Midbrain (tissue), 1 donor: Measurements from ENCODE around the gene RSPH3.
"Not testable (repeated sequence)": the region's sequence is repeated elsewhere in the genome, so short reads cannot be mapped to it uniquely, and the experiment has no call there.

Experiments
- DNase-seq: peaks from one replicate; lab custom pipeline; 2025; lab: John Stamatoyannopoulos, UW

RSPH3 gene

DNA sequence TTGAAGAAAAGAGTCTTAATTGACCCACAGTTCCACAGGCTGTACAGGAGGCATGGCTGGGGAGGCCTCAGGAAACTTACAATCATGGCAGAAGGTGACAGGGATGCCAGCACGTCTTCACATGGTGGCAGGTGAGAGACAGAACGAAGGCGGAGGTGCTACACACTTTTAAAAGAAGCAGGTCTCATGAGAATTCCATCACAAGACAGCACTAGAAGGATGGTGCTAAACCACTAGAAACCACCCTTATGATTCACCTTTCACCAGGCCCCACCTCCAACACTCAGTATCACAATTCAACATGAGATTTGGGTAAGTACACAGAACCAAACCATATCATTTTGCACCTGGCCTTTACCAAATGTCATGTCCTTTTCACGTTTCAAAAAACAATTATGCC, 23.9 kb upstream of the RSPH3 start:
- DNase-seq, result no peak

DNA sequence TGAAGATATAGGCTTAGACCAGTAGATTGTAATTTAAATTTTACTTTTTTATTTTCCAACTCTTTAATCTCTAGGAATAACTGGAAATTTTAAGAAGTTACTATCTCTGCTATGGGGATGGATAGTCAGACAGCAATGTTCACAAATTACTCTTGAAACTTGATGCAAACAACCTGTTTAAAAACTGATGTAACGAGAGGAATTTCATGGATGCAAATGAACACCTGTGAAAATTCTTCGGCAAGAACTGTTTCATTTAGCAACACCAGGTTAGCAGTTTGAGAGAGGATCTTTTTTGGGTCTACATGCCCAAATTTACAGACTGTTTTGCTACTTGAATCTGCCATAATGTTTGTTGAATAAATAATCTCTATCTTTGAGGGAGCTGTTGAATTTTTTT, 20.0 kb upstream of the RSPH3 start:
- no peak for DNase-seq

GRCh38 chr6:159017757-159018559, 18.0 kb upstream of the RSPH3 start:
- DNase-seq, result no peak

DNA sequence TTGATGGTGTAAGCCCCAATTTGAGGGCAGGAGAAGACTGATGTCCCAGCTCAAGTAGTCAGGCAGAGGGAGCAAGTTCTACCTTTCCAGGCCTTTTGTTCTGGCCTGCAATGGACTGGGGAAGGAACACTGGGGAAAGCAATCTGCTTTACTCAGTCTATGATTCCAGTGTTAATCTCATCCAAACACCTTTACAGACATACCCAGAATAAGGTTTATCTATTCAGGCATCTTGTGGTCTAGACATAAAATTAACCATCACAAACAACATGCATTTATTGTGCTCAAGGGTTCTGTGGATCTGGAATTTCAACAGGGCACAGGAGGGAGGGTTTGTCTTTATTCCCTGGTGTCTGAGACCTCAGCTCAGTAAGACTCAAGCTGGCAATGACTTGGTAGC, 14.4 kb upstream of the RSPH3 start:
- DNase-seq, result no peak

GRCh38 chr6:159013229-159013628, 13.2 kb upstream of the RSPH3 start:
- DNase-seq, result no peak

DNA sequence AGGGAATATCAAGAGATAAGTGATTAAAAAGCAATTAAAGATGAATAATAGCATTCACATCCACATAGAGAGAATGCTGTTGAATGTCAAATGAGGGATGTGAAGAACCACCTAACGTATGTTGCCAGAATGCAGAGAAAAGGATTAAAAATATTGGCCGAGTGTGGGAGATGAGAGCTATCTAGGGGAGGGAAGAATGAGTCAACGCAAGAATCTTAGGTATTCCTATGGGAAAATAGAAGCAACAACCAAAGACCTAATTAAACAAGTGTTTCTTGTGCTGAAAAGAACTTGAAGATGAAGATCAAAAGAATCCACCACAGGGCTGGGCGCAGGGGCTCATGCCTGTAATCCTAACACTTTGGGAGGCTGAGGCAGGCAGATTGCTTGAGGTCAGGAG, 12.2 kb upstream of the RSPH3 start:
- no peak for DNase-seq

DNA sequence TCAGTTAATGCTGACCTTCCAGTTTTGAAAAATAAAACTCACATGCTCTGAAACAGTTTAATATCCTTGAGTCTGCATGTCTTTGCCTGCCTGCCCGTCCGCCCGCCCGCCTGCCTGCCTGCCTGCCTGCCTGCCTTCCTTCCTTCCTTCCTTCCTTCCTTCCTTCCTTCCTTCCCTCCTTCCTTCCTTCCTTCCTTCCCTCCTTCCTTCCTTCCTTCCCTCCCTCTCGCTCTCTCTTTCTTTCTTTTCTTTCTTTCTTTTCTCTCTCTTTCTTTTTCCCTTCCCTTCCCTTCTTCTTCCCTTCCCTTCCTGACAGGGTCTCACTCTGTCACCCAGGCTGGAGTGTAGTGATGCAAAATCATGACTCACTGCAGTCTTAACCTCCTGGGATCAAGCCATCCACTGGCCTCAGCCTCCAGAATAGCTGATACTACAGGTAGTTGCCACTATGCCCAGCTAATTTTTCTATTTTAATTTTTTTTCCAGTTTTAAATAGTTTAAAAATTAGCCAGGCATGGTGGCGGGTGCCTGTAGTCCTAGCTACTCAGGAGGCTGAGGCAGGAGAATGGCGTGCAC, 10.1 kb upstream of the RSPH3 start:
- DNase-seq, result not testable (repeated sequence)

GRCh38 chr6:159008656-159009288, 8.8 kb upstream of the RSPH3 start:
- DNase-seq, result no peak

GRCh38 chr6:159007510-159007909, 7.5 kb upstream of the RSPH3 start:
- DNase-seq, result no peak

- DNase-seq, result no peak
Observed at GRCh38 chr6:159005436-159005835, 5.4 kb upstream of the RSPH3 start.

GRCh38 chr6:159004592-159004991, 4.6 kb upstream of the RSPH3 start:
- DNase-seq, result no peak

DNA sequence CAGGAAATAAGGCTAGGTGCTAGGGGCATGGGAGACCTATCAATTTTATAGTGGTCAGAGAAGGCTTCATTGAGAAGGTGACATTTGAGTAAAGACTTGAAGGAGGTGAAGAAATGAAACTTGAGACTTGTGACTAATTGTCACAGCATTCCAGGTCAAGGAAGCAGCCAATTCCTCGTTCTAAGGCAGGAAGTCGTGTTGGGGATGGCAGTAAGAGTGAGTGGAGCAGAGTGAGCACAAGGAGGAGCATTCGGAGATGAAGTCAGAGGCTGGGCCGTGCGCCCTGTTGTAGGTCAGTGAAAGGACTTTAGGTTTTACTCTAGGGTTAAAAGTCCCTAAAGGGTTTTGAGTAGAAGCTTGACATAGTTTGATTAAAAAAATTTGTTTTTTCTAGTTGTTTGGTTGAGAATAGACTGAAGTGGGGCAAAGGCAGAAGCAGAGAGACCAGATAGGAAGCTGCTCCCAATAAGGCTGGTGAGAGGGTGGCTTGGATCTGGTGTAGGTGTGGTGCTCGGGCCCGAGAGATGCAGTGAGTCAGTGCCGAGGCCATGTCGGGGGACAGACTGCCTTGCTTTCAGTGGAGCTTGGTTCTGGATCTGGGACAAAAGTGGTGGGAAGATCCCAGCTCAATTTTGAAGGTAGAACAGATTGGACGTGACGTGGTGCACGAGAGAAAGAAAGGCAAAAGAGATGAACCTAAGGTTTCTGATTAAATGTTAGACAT, 2.6 kb upstream of the RSPH3 start:
- no peak for DNase-seq

DNA sequence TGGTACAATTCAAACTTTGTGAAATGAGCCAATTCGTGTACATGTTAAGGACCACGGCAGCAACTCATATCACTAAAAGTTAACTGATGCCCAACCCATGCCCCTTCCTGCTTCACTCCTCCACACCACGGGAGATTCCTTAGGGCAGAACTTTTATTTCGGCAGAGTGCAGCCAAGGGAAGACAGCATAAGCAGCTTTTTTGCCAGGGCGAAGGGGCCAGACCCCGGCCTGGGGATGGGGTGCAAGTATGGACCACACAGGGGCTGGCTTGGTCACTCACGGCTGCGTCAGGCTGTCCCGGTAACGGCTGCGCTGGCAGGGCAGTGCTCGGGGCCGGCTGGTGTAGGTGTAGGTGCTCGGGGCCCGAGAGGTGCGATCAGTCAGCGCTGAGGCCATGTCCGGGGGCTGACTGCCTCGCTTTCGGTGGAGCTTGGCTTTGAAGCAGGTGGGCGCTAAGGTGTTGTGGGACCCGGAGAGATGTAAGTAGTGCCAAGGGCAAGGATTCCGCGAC, 792 bp downstream of the RSPH3 start:
- no peak for DNase-seq

DNA sequence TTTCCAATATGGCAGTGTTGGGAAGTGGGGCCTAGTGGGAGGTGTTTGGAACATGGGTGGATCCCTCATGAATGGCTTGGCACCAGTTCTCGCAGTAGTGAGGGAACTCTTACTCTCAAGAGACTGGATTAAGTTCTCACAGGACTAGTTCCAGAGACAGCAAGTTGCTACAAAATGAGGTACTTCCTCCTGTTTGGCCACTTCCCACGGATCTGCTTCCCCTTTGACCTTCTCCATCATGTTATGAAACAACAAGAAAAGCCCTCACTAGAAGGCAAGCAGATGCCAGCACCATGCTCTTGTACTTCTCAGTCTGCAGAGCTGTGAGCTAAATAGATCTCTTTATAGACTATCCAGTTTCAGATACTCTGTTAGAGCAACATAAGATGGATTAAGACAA, 3.1 kb downstream of the RSPH3 start:
- DNase-seq, result no peak

DNA sequence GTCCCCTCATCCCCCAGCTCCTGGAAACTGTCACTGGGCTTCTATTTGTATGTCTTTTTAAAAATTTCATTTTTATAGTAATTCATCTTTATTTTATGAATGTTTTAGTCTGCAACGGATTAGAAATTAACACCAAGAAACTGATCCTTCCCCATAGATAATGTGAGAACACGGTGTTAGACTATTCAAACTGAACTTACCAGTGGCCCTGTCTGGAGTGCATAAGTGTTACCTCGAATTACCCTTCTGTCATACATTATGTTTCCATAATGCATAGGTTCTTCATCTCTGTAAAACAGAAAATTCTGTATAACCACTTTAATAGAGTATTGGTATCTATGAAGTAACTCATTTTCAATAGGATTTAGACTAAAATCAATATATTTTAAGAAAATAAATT, 6.4 kb downstream of the RSPH3 start:
- no peak for DNase-seq

- no peak for DNase-seq
Observed at GRCh38 chr6:158991017-158991723, 8.8 kb downstream of the RSPH3 start.

- not testable (repeated sequence) for DNase-seq
Observed at GRCh38 chr6:158989711-158990110, 10.3 kb downstream of the RSPH3 start.

DNA sequence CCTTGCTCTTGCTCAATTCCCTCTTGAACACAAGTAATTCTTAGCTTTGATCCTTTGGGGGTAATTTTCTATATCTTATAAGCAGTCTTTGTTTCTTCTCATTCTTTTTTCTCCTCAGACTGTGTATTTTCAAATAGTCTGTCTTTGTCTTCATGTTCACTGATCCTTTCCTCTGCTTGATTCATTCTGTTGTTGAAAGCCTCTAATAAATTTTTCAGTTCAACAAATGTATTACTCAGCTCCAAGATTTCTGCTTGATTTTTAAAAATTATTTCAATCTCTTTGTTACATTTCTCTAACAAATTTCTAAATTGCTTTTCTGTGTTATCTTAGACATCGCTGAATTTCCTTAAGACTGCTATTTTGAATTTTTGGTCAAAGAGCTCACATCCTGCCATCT, 11.5 kb downstream of the RSPH3 start:
- no peak for DNase-seq

DNA sequence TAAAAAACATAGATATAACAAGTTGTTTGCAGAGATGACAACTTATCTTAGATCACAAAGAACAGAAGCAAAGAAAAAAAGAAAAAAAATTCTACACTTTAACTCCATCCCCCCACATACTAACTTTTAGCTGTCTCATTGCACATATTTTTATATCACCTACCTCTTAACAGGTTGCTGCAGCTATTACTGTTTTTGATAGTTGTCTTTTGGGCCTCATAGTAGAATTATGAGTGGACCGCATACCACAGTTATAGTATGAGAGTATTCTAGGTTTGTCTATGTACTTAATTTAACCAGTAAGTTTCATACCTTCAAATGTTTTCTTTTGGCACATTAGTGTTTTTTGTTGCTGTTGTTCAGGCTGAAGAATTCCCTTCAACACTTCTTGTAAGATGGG, 12.3 kb downstream of the RSPH3 start:
- DNase-seq, result no peak

DNA sequence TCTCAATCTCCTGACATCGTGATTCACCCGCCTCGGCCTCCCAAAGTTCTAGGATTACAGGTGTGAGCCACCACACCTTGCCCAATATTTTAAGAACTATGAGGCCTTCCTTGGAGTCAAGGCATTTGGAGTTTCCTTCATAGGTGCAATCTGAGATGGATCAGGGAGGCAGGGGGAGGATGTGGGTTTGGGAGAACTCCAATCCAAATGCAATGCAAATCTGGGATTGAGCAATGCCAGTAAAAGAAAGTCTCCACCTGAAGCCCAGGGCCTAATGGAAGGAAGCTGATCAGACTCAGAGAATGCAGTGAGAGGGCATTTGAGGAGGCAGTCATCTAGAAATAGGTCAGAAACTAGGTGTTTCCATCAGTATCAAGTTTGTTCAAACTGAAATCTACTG, 21.2 kb downstream of the RSPH3 start:
- DNase-seq, result no peak

GRCh38 chr6:158977382-158977781, 22.6 kb downstream of the RSPH3 start:
- DNase-seq, result no peak
